ENCODE measurements around the gene PPP1R15A. TPM values are rescaled to one million over a fixed set of nuclear protein-coding genes. Genes with fewer than 3 reads are reported as not detected.
A peak's percentile ranks its signal among the peaks of the same experiment; 100 is the strongest.

The PPP1R15A gene
- total RNA-seq, 4 donors from 2014 or later: 28.7 to 73.9 (median 39.8) TPM

GRCh38 chr19:48830965-48831364, 41.3 kb upstream of the PPP1R15A start:
- DNase-seq (no peak), ATAC-seq (no peak)
- peaks cover 0 to 2% of the 10 kb centered on the region in 2 donors for H3K4me1 ChIP-seq
- H3K4me3 ChIP-seq: no peak overlapping the region
- intact Hi-C loops (cut with DNase I; ENCODE audit: low total_unique reads): no loop called here
- in situ Hi-C loops (cut with MboI; ENCODE audit: low sequenced_read_pairs in 4 of 4): loop anchor here in 1 of 4 donors (5.0 kb wide), 1 partner anchor 39 kb away; no protein-coding TSS in a partner anchor
- no peaks in the 10 kb centered on the region for H3K9me3 ChIP-seq
- no peaks in the 10 kb centered on the region for H3K36me3 ChIP-seq
- TF ChIP-seq POLR2A (IDR thresholded peaks at IDR 0.05) (no peak), CTCF (IDR thresholded peaks at IDR 0.05 in 4 of 5, conservative IDR thresholded peaks at IDR 0.05 in 1 of 5) (no peak)
- no peak overlapping the region for H3K27ac ChIP-seq
- H3K27me3 ChIP-seq: no peaks in the 10 kb centered on the region

GRCh38 chr19:48833049-48833448, 39.2 kb upstream of the PPP1R15A start:
- peaks cover 0 to 7% of the 10 kb centered on the region in 2 donors for H3K4me1 ChIP-seq
- no peak overlapping the region for H3K27ac ChIP-seq
- ATAC-seq (no peak), DNase-seq (no peak)
- H3K36me3 ChIP-seq: no peaks in the 10 kb centered on the region
- TF ChIP-seq POLR2A (IDR thresholded peaks at IDR 0.05): no peak
- no peak overlapping the region for H3K4me3 ChIP-seq
- H3K9me3 ChIP-seq: no peaks in the 10 kb centered on the region
- intact Hi-C loops (cut with DNase I; ENCODE audit: low total_unique reads): no loop called here
- H3K27me3 ChIP-seq: no peaks in the 10 kb centered on the region
- in situ Hi-C loops (cut with MboI; ENCODE audit: low sequenced_read_pairs in 4 of 4): loop anchor here in 1 of 4 donors (5.0 kb wide), 1 partner anchor 41 kb away; no protein-coding TSS in a partner anchor

- in situ Hi-C loops (cut with MboI; ENCODE audit: low sequenced_read_pairs in 4 of 4) (loop anchor here in 1 of 4 donors (5.0 kb wide), 1 partner anchor 42 kb away; no protein-coding TSS in a partner anchor), intact Hi-C loops (cut with DNase I; ENCODE audit: low total_unique reads) (no loop called here)
- Histone ChIP-seq H3K36me3 (no peaks in the 10 kb centered on the region), H3K27ac (no peak overlapping the region), H3K4me3 (no peak overlapping the region), H3K27me3 (no peaks in the 10 kb centered on the region), H3K4me1 (peaks cover 0 to 7% of the 10 kb centered on the region in 2 donors), H3K9me3 (no peaks in the 10 kb centered on the region)
- DNase-seq: no peak
- no peak for ATAC-seq
- TF ChIP-seq POLR2A (IDR thresholded peaks at IDR 0.05) (no peak), CTCF (IDR thresholded peaks at IDR 0.05 in 4 of 5, conservative IDR thresholded peaks at IDR 0.05 in 1 of 5) (no peak)
These were observed 38.2 kb upstream of the PPP1R15A start for GRCh38 chr19:48833977-48834376.

- TF ChIP-seq POLR2A (IDR thresholded peaks at IDR 0.05) (peak; percentile 11 to 51), CTCF (IDR thresholded peaks at IDR 0.05 in 4 of 5, conservative IDR thresholded peaks at IDR 0.05 in 1 of 5) (peak; percentile 91 to 99 (median 92))
- peak overlapping the region; percentile 24 to 42 (median 34) for H3K4me3 ChIP-seq
- DNase-seq (peak; percentile 91 to 97), ATAC-seq (peak; percentile 99 to 100)
- in situ Hi-C loops (cut with MboI; ENCODE audit: low sequenced_read_pairs in 4 of 4) (no loop called here), intact Hi-C loops (cut with DNase I; ENCODE audit: low total_unique reads) (loop anchor here (1.0 to 5.0 kb wide), 2 partner anchors 40 to 93 kb away; partner anchors contain the start of gene RASIP1)
- no peaks in the 10 kb centered on the region for H3K27me3 ChIP-seq
- no peaks in the 10 kb centered on the region for H3K9me3 ChIP-seq
- peaks cover 0 to 7% of the 10 kb centered on the region in 2 donors for H3K4me1 ChIP-seq
- H3K36me3 ChIP-seq: no peaks in the 10 kb centered on the region
- peak overlapping the region; percentile 65 to 72 (median 66) for H3K27ac ChIP-seq
These were observed 36.5 kb upstream of the PPP1R15A start for GRCh38 chr19:48835734-48836088.

GRCh38 chr19:48836089-48837017, 35.9 kb upstream of the PPP1R15A start, which contains the start of gene HSD17B14:
HSD17B14 (minus strand) TSS chr19:48836491; CDS start chr19:48836411, 80 bp downstream.
- H3K36me3 ChIP-seq: no peaks in the 10 kb centered on the region
- peaks cover 0 to 7% of the 10 kb centered on the region in 2 donors for H3K4me1 ChIP-seq
- intact Hi-C loops (cut with DNase I; ENCODE audit: low total_unique reads): loop anchor here (5.0 kb wide), 1 partner anchor 94 kb away; the partner anchor contains the start of gene RASIP1
- no peaks in the 10 kb centered on the region for H3K27me3 ChIP-seq
- H3K4me3 ChIP-seq: peak within 1 kb of the TSS; percentile 24 to 42 (median 34)
- DNase-seq: no peak
- H3K9me3 ChIP-seq: no peaks in the 10 kb centered on the region
- ATAC-seq: peak in 1 of 2 donors; percentile 17
- in situ Hi-C loops (cut with MboI; ENCODE audit: low sequenced_read_pairs in 4 of 4): no loop called here
- H3K27ac ChIP-seq: peak within 1 kb of the TSS; percentile 65 to 72 (median 66)
- TF ChIP-seq CTCF (IDR thresholded peaks at IDR 0.05 in 4 of 5, conservative IDR thresholded peaks at IDR 0.05 in 1 of 5) (peak in 1 of 5 experiments; percentile 33), POLR2A (IDR thresholded peaks at IDR 0.05) (no peak)

Measured in gastrocnemius medialis (tissue), 4 donors.